HG03095 (cell line): ENCODE measurements around the gene SHROOM1.
"Not testable (repeated sequence)": the region's sequence is repeated elsewhere in the genome, so short reads cannot be mapped to it uniquely, and the experiment has no call there.

ENCODE experiments used
- ATAC-seq: cut with Tn5 transposase; IDR thresholded peaks from one replicate; pipeline ENCODE4 v1.9.1; 2021; ENCODE audit warnings: moderate library complexity; ENCODE audit not compliant: unreplicated experiment

SHROOM1 gene

DNA sequence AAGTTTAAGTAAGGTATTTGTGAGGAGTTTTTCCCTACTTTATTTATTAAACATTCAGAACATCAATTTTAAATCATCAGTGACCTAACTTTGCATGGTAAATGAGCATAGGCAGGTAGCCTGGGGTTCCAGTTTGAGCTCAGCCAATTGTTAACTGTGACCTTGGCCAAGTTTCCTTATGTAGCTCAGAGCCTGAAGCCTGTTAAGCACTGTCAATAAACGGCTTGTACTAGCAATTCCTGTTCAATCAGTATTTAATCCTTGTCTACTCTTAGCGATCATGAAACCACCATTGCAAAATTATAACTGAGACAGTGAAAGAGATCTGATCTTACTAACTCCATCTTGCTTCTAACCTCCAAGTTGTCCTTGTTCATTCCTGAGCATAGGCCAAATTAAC, 22.0 kb downstream of the SHROOM1 start:
- ATAC-seq, result no peak

DNA sequence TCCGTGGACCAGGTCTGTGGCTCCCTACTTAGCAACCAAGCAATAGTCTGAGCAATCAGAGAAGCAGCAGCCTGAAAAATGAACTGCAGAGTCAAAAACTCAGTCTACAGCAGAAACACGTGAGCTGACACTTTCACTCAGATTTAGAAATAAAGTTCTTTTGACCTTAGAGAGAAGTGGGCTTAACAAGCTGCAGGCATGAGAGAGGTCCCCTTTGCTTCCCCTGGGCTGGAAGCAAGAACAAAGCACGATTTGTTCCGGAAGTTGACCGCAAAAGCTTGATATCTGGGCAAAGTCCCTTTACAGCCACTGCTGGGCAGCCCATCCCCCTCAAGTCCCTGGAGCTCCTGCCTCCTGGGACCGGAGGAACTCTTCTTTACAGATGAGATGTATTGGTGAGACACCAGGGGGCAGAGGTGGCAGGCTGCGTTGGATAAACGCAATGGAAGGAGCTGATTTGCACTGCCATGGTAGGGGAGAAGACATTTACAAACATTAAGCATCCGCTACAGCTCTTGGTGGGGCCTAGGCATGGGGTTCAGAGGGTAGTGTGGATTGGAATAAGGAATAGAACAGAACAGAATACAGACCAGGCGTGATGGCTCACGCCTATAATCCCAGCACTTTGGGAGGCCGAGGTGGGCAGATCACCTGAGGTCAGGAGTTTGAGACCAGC, 23.1 kb downstream of the SHROOM1 start:
- ATAC-seq, result no peak

DNA sequence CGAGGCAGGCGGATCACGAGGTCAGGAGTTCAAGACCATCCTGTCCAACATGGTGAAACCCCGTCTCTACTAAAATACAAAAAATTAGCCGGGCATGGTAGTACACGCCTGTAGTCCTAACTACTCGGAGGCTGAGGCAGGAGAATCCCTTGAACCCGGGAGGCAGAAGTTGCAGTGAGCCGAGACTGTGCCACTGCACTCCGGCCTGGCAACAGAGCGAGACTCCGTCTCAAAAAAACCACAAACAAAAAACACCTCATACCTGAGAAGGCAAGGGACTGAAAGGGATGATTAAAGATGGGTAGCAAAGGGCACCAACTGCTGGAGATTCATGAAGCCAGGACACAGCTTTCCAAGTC, 23.7 kb downstream of the SHROOM1 start:
- not testable (repeated sequence) for ATAC-seq

DNA sequence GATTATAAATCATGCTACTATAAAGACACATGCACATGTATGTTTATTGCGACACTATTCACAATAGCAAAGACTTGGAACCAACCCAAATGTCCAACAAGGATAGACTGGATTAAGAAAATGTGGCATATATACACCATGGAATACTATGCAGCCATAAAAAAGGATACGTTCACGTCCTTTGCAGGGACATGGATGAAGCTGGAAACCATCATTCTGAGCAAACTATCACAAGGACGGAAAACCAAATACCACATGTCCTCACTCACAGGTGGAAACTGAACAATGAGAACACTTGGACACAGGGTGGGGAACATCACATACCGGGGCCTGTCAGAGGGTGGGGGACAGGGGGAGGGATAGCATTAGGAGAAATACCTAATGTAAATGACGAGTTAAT, 24.6 kb downstream of the SHROOM1 start:
- ATAC-seq, result not testable (repeated sequence)

DNA sequence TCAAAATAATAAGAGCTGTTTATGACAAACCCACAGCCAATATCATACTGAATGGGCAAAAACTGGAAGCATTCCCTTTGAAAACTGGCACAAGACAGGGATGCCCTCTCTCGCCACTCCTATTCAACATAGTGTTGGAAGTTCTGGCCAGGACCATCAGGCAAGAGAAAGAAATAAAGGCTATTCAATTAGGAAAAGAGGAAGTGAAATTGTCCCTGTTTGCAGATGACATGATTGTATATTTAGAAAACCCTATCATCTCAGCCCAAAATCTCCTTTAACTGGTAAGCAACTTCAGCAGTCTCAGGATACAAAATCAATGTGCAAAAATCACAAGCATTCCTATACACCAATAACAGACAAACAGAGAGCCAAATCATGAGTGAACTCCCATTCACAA, 26.2 kb downstream of the SHROOM1 start:
- ATAC-seq, result not testable (repeated sequence)

DNA sequence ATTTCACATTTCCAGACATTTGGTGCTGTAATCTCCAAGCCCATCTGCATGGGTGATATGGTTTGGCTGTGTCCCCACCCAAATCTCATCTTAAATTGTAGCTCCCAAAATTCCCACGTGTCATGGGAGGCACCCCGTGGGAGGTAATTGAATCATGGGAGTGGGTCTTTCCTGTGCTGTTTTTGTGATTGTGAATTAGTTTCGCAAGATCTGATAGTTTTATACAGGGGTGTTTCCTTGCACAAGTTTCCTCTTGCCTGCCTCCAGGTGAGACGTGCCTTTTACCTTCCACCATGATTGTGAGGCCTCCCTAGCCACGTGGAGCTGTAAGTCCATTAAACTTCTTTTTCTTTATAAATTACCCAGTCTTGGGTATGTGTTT, 27.8 kb downstream of the SHROOM1 start:
- not testable (repeated sequence) for ATAC-seq

DNA sequence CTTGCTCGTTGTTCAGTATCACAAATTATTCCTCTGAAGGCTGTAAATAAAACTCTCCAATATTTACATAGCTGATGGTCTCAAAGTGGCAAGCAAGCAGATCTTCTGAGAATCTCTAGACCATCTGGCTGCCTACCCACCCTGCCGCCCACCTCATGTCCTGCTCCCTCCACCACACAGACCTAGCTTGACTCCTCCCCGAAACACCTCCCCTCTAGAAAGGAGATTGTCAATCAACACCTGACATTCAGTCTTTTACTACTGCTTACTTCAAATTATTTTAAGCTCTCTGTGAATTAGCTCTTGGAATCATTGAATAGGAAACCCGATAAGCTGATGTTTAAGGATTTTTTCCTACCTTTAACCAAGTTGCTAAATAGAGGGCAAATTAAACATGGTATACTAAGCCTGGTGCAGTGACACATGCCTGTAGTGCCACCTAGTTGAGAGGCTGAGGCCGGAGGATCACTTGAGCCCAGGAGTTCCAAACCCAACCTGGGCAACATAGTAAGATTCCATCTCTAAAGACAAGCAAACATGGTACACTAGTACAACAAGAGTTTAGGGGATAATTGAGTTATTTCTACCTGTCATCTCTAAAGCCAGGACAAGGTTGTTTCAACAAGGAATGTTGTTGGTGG, 28.3 kb downstream of the SHROOM1 start:
- ATAC-seq, result no peak

DNA sequence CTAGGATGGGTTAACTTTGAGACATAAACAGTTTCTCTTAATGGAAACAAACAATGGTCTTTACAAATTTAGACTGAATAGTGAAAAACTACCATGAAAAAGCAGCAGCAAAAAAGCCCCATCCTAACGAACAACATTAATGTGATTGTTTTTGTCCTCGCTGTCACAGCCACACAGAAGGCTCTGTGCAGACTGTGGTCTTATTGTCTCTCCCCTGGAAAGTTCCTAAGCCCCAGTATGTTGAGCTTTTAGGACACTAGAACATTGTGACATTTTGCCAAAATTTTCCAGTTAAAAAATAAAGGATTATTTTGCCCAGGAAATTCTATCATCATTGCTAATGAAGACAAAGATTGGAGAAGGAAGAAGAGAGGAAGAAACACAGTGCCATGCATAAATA, 29.9 kb downstream of the SHROOM1 start:
- ATAC-seq, result no peak

DNA sequence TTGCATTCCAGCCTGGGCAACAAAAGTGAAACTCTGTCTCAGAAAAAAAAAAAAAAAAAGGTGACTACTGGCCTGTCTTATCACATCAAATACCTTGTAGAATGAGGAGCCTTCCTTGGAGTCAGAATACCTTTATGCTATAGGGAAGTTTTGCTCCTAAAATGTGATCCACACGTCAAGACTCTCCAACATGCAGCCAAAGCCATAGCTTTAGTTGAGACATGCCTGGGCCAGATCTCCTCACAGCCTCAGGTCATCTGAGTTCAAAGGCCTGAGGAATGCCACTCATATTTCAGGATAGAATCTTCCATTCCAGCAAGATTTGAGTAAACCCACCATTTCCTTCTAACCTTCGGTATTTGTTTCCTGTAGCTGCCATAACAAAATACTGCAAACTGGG, 31.1 kb downstream of the SHROOM1 start:
- ATAC-seq, result no peak

DNA sequence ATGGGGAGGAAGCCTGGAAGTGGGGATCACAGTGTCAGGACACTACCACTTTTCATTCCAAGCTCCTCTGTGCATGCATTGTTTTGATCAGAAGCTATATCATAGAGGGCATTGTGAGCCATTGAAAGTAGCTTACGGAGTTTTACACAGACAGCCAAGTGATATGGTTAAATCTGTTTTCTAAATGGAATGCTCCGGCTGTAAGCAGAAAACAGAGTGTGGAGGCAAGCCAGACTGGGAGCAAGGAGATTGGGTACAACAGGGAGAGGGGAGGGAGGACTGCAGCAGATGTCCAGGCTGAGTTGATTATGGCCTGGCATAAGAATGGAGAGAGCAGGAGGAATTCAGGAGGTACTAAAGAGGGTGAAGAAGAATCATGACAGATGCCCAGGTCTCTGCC, 32.8 kb downstream of the SHROOM1 start:
- no peak for ATAC-seq

DNA sequence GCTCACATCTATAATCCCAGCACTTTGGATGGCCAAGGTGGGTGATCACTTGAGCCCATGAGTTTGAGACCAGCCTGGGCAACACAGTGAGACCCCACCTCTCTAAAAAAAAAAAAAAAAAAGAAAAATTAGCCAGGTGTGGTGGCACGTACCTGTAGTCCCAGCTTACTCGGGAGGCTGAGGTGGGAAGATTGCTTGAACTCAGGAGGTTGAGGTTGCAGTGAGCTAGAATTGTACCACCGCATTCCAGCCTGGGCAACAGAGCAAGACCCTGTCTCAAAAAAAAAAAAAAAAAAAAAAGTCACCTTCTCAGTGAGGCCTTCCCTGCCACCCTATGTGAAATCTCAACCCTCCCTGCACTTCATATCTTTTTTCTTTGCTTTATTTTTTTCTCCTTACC, 39.4 kb downstream of the SHROOM1 start:
- ATAC-seq, result no peak

DNA sequence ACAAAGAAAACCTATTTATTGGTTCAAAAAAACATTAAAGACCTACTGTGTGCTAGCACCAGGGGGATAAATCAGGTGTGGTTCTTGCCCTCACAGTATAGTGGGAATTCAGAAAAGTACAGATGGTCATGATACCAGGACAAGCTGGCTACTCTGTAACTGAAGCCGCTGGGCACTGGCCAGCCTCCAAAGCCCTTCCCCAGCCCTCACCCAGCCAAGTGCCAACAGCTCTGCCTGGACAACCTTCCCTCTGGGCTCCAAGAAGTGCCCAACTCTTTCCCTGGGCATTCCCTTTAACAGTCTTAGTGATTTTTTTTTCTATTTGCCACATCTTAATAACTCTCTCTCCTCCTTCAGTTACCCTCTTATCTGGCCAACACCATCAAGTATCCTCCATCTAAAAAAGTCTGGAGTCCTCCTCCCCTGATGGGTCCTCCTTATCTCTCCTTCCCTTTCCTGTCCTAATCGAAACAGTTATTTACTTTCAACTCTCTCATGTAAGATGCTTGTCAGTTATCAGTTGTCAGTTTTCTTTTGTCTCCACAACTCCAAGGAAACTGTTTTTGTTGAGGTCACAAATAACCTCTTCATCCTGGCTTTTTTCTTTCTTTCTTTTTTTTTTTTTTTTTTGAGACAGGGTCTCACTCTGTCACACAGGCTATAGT, 40.1 kb downstream of the SHROOM1 start:
- no peak for ATAC-seq

DNA sequence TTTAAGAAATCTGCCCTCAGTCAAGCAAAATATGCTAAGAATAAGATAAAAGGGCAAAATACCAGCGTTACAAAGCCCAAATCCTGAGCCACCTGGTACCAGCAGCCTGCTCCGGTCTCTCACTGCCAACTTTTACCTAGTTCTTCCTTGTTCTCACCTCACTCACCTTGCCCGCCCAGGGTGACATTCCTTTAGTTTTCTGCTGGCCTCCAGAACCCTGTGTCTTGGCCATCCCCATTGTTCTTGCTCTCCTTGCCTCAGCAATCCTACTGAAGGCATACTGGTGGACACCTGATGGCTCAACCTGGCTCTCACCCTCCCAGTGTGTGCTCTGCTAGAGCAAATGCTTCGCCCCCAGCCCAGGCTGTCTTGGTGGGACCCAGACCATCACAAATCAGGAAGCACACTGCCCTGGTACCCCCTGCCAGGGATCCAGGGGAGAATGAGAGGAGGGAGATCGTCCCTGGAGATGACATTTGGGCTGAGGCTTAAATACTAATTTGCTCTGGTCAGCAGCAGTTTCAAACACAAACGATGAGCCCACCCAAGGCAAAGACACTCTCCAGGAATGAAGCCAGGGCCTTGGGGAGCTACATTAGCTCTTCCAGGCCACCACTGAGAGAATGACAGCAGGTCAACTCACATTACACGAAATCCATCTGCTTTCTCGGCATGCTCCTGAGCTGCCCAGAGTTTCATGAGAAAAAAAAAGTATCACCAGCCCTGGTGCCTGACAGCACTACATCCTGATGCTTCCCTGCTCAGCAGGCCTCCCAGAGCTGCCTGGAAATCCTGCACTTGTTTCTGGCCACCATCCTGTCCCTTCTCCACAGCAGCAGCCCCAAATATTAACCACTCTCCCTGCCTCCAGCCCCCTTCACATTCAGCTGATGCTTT, 41.2 kb downstream of the SHROOM1 start:
- no peak for ATAC-seq

DNA sequence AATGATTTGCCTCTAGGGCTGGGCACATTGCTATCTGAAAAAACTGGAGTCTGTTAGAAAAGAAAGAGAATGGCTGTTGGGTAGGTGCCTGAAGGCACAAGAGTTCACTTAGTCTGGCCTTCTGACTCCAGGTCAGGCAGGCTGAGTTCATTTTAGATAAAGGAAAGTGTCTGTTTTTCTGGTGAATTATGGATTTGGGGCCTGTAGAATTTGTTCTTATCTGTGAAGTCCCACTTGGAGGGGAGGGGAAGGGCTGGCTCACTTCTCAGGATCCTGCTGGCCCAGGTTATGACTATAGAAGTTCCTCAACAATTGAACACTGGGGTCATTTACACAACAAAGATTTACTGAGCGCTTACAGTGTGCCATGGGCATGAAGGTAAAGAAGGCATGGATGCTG, 41.9 kb downstream of the SHROOM1 start:
- no peak for ATAC-seq

DNA sequence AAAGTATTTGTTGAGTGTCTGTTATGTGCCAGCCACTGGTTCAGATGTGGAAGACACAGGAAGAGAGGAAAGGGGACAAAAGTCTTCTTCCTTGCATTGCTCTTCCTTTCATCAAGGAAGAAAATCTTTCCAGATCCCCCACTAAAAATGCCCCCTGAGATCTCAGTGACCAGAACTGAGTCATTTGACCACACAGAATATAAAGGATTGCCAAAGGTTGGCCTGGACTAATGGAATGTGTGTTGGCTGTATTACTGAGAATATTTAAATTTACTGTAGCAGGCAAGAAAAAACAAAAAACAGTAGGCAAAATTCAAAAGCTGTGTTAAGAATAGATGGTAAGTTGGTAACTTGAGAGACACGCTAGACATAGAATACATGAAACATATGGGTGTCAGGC, 43.4 kb downstream of the SHROOM1 start:
- no peak for ATAC-seq

DNA sequence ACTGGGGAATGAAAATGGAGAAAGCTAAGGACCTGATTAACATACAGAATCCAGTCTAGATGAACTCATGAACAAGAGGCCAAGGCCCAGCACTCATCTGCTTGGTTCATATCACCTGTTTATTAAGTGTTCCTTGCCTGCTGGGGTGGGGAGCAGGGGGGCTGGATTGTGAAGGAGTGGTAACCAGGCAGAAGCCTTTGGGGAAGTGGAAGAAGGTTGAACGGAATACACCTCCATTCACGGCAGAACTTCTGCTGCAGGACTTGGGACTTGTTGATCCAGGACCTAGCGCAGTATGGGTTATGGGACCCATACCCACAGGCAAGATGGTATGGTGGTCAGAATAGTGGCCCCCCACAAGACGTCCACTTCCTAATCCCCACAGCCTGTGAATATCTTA, 44.6 kb downstream of the SHROOM1 start:
- ATAC-seq, result no peak

DNA sequence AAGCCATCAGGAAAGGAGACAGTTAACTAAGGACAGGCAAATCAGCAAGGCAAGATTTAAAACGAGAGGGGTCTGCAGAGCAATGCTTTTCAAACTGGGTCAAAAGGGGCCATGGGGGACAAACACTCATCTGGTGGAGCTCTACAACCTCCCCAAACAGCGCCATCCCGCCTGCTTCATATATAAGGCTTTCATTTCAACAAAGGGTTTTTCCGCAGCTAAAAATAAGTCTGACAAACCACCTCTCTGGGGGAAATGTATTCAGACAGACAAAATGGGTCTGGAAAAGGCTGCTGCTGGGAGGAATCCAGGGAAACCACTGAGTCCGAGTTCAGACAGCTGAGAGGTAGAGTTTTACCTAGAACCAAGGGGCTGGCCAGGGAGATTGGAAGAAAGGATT, 45.1 kb downstream of the SHROOM1 start:
- no peak for ATAC-seq

DNA sequence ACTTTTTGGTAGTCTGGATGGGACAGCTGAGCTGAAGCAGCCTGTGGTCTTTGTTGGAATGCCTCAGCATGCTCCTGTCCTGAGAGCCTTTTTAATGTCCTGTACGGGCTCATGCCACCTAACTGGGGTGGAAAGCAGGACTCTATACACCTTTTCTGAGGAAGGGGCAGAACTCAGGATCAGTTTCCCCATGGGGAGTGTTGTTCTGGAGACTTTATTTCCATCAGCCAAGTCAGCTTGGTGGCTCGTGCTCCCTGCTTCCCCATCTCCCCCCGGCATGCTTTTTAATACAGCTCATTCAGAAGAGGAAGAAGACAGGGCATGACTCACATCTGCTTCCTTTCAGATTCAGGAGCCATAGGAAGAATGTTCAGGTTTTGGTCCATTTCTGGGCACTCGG, 48.3 kb downstream of the SHROOM1 start:
- ATAC-seq, result no peak

DNA sequence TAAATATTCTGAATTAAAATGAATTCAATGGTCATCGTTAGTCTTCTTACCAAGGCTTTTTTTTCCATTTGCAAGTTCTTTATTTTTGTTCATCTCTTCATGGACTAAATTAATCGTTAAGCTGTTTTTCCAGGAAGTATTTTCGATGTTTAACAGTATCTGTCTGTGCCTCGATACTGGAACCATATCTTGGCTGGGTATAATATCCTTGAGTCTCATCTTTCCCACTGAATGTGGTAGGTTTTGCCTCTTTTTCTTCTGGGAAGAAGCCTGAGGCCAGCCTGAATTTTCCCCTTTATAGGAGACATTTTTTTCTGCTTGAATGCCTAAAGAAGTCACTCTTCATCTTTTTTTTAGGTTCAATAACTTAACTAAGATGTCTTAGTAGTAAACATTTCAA, 49.4 kb downstream of the SHROOM1 start:
- no peak for ATAC-seq

DNA sequence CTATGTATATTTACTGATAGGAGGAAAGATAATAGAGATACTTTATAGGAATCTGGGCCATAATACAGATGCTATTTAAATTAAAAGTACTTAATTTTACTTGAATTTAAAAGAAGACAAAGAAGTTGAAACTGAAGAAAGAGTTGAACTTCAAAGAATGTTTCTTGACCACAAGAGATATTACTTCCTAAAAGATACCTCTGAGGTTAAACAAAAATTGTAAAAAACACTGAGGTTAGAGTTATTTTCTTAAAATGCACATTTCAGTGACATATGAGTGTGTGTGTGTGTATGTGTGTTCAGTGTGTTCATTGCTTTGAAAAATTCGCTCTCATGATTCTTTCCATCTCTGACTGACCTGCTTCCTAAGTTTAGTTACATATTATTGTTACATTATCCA, 49.9 kb downstream of the SHROOM1 start:
- ATAC-seq, result no peak

DNA sequence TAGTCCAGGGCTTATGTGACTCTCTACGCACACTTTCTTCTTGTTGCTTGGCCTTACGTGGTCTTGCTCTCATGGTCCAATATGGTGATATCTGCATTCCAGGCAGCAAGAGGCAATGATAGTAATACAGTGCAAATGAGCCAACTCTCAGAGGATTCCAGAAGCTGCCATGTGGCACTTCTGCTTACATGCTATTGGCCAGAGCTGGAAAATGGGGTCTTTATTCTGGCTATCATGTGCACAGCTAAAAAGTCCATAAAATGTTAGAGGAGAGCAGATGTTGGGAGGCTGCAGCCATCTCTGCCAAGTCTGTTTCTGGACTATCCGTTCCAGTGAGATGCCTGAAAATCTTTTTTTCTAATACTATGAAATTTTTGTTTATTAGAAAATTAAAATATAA, 50.5 kb downstream of the SHROOM1 start:
- no peak for ATAC-seq

DNA sequence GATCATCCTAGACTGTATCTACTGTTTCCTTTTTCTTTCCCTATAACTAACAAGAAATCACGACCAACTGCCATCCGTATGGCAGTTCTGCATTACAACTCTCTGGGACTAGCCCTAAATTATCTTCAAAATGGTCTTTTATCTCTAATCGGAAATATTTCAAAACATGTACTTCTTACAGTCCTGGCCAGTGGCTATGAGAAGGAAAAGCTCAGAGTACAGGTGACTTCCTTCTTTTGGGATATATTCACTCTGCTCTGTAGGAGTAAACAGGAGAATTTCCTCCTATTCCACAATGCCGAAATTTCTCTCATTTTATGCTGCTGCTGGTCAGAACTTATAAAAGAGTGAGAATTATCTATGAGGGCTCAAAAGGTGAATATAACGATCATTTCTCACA, 51.6 kb downstream of the SHROOM1 start:
- ATAC-seq, result no peak
